Measurements from ENCODE around the gene TFAP2B.

TFAP2B gene

DNA sequence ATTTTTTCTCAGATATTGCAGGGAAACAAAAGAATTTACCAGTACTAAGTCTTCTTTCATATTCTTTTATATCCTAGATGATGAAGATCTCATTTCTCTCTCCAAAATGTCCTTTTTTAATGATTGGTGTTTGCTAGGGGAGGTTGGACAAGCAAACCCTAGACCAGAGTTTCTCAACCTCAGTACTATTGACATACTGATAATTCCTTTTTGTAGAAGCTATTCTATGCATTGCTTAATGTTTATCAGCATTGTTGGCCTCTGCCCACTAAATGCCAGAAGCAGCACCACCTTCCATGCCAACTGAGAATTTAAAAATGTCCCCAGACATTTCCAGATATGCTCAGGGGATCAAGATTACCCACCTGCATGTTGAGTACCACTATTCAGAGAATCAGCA lies 14.4 kb upstream of the TFAP2B start:
- Histone ChIP-seq H3K27me3 (replicated peaks in 2 of 5; ENCODE audit: control insufficient read depth in 4 of 5, insufficient read depth in 5 of 5, low read length in 4 of 5) (peaks cover 0 to 6% (median 4%) of the 10 kb centered on the region in 5 experiments), H3K4me1 (ENCODE audit: control extremely low read depth in 1 of 4, control insufficient read depth in 4 of 4, insufficient read depth in 4 of 4, low read length in 3 of 4) (no peaks in the 10 kb centered on the region), H3K4me3 (ENCODE audit: control insufficient read depth in 1 of 7, extremely low read depth in 1 of 7, insufficient read depth in 4 of 7, low read depth in 2 of 7, low read length in 6 of 7) (no peak overlapping the region), H3K9me3 (ENCODE audit: control extremely low read depth in 1 of 5, control insufficient read depth in 4 of 5, insufficient read depth in 2 of 5, low read depth in 1 of 5, low read length in 4 of 5) (no peaks in the 10 kb centered on the region), H3K36me3 (ENCODE audit: control insufficient read depth in 4 of 4, insufficient read depth in 4 of 4, low read length in 3 of 4) (no peaks in the 10 kb centered on the region), H3K27ac (ENCODE audit: insufficient read depth in 1 of 2, low read depth in 1 of 2, low read length in 2 of 2, poor library complexity in 1 of 2, severe bottlenecking in 2 of 2) (no peak overlapping the region)
- DNase-seq: no peak
- CTCF ChIA-PET: no interaction called here
- POLR2A ChIA-PET: no interaction called here

DNA sequence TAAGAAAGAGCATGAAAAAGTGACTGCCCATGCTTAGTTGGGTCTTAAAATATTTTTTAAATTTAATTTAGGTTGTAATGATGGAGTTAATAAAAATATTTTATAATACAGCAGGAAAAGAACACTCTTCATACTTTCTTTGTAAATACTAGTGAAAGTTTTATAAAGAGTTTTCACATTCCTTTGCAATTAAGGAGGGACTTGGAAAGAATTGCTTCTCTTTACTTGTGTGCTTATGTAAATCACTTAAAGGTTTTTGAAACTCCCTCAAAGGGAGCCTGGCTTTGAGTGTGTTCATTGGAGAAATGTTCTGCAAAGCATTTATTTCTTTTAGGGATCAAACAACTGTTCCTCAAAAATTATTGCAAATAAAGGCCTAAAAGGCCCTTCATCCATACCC lies 11.6 kb upstream of the TFAP2B start:
- peaks cover 2 to 7% (median 4%) of the 10 kb centered on the region in 5 experiments for H3K27me3 ChIP-seq (replicated peaks in 2 of 5; ENCODE audit: control insufficient read depth in 4 of 5, insufficient read depth in 5 of 5, low read length in 4 of 5)
- no peaks in the 10 kb centered on the region for H3K4me1 ChIP-seq (ENCODE audit: control extremely low read depth in 1 of 4, control insufficient read depth in 4 of 4, insufficient read depth in 4 of 4, low read length in 3 of 4)
- ChIA-PET CTCF (no interaction called here), POLR2A (no interaction called here)
- no peak for DNase-seq
- H3K36me3 ChIP-seq (ENCODE audit: control insufficient read depth in 4 of 4, insufficient read depth in 4 of 4, low read length in 3 of 4): no peaks in the 10 kb centered on the region
- H3K9me3 ChIP-seq (ENCODE audit: control extremely low read depth in 1 of 5, control insufficient read depth in 4 of 5, insufficient read depth in 2 of 5, low read depth in 1 of 5, low read length in 4 of 5): no peaks in the 10 kb centered on the region
- no peak overlapping the region for H3K4me3 ChIP-seq (ENCODE audit: control insufficient read depth in 1 of 7, extremely low read depth in 1 of 7, insufficient read depth in 4 of 7, low read depth in 2 of 7, low read length in 6 of 7)
- no peak overlapping the region for H3K27ac ChIP-seq (ENCODE audit: insufficient read depth in 1 of 2, low read depth in 1 of 2, low read length in 2 of 2, poor library complexity in 1 of 2, severe bottlenecking in 2 of 2)

DNA sequence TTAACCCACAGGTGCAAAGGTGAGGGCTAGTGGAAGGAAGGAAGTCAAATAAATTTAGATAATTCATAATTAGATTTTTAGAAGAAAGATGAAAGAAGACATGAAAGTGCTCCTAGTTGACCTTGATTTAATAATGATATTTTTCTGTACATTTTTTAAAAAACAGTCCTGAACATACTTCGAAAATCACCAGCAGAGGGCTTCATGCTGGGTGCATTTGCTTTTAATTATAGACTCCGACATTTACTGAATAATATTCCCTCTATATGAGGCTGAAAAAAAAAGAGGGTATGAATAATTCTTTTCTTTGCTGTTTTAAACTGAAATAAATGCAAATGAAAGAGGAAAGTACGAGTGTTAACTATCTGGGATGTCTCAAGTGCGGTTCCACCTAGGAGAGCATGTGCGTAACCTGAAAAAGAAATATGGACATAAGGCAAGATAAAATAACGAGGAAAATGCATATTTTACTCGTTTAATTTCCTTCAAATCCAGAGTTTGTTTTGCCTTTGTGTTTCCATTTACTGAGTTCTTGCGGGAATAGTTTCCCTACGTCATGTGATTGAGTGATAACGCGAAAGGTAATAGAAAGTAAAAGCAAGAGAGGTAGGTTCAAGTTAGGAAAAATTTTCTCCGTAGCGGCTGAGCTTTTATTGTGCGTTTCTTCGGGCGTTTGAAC lies 3.1 kb upstream of the TFAP2B start:
- CTCF ChIA-PET: interaction anchor here (0.6 to 5.3 kb wide), 6 partner anchors 16 to 542 kb away, joined by 3 to 40 read pairs (median 3); no protein-coding TSS in a partner anchor
- H3K27ac ChIP-seq (ENCODE audit: insufficient read depth in 1 of 2, low read depth in 1 of 2, low read length in 2 of 2, poor library complexity in 1 of 2, severe bottlenecking in 2 of 2): no peak overlapping the region
- H3K36me3 ChIP-seq (ENCODE audit: control insufficient read depth in 4 of 4, insufficient read depth in 4 of 4, low read length in 3 of 4): no peaks in the 10 kb centered on the region
- POLR2A ChIA-PET: no interaction called here
- H3K9me3 ChIP-seq (ENCODE audit: control extremely low read depth in 1 of 5, control insufficient read depth in 4 of 5, insufficient read depth in 2 of 5, low read depth in 1 of 5, low read length in 4 of 5): no peaks in the 10 kb centered on the region
- peak in 2 of 3 donors; percentile 57 to 59 for DNase-seq
- H3K4me3 ChIP-seq (ENCODE audit: control insufficient read depth in 1 of 7, extremely low read depth in 1 of 7, insufficient read depth in 4 of 7, low read depth in 2 of 7, low read length in 6 of 7): peak overlapping the region in 6 of 7 experiments; percentile 61 to 94 (median 72)
- peaks cover 16 to 64% (median 32%) of the 10 kb centered on the region in 5 experiments for H3K27me3 ChIP-seq (replicated peaks in 2 of 5; ENCODE audit: control insufficient read depth in 4 of 5, insufficient read depth in 5 of 5, low read length in 4 of 5)
- H3K4me1 ChIP-seq (ENCODE audit: control extremely low read depth in 1 of 4, control insufficient read depth in 4 of 4, insufficient read depth in 4 of 4, low read length in 3 of 4): peaks cover 7 to 16% (median 12%) of the 10 kb centered on the region in 4 experiments
- WGBS (ENCODE audit: insufficient coverage): 4% methylated on average over 6 of the region's 16 CpGs

DNA sequence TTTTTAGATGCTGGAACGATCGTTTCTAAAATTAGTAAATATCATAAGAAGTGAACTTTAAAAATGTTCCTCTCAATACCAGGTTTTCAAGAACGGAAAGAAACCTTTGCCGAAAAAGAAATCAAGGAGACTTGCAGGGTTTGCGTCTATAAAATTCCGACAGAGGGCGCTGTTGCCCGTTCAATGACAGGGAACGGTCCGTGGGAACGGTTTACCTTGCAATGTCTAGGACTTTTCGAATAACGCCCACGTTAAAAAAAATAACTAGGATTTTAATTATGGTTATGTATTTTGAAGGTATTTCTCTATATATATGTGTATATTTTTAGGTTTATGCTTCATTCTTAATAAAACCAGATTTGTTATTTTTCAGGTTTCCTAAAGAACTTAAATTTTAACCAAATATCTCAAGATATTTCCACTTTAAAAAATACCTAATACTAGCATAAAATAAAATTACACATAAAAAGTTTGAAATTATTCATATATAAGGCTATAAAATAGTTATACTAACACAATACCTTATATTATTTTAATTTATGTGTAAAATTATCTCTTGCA lies 2.5 kb upstream of the TFAP2B start:
- peak overlapping the region in 6 of 7 experiments; percentile 61 to 94 (median 72) for H3K4me3 ChIP-seq (ENCODE audit: control insufficient read depth in 1 of 7, extremely low read depth in 1 of 7, insufficient read depth in 4 of 7, low read depth in 2 of 7, low read length in 6 of 7)
- H3K4me1 ChIP-seq (ENCODE audit: control extremely low read depth in 1 of 4, control insufficient read depth in 4 of 4, insufficient read depth in 4 of 4, low read length in 3 of 4): peaks cover 7 to 16% (median 12%) of the 10 kb centered on the region in 4 experiments
- DNase-seq: peak; percentile 75 to 79 (median 79)
- H3K27me3 ChIP-seq (replicated peaks in 2 of 5; ENCODE audit: control insufficient read depth in 4 of 5, insufficient read depth in 5 of 5, low read length in 4 of 5): peaks cover 19 to 71% (median 37%) of the 10 kb centered on the region in 5 experiments
- CTCF ChIA-PET: interaction anchor here (0.6 to 5.3 kb wide), 7 partner anchors 15 to 541 kb away, joined by 3 to 40 read pairs (median 3); no protein-coding TSS in a partner anchor
- 0% methylated on average over 2 of the region's 14 CpGs for WGBS (ENCODE audit: insufficient coverage)
- POLR2A ChIA-PET: no interaction called here
- no peaks in the 10 kb centered on the region for H3K36me3 ChIP-seq (ENCODE audit: control insufficient read depth in 4 of 4, insufficient read depth in 4 of 4, low read length in 3 of 4)
- no peak overlapping the region for H3K27ac ChIP-seq (ENCODE audit: insufficient read depth in 1 of 2, low read depth in 1 of 2, low read length in 2 of 2, poor library complexity in 1 of 2, severe bottlenecking in 2 of 2)
- no peaks in the 10 kb centered on the region for H3K9me3 ChIP-seq (ENCODE audit: control extremely low read depth in 1 of 5, control insufficient read depth in 4 of 5, insufficient read depth in 2 of 5, low read depth in 1 of 5, low read length in 4 of 5)

DNA sequence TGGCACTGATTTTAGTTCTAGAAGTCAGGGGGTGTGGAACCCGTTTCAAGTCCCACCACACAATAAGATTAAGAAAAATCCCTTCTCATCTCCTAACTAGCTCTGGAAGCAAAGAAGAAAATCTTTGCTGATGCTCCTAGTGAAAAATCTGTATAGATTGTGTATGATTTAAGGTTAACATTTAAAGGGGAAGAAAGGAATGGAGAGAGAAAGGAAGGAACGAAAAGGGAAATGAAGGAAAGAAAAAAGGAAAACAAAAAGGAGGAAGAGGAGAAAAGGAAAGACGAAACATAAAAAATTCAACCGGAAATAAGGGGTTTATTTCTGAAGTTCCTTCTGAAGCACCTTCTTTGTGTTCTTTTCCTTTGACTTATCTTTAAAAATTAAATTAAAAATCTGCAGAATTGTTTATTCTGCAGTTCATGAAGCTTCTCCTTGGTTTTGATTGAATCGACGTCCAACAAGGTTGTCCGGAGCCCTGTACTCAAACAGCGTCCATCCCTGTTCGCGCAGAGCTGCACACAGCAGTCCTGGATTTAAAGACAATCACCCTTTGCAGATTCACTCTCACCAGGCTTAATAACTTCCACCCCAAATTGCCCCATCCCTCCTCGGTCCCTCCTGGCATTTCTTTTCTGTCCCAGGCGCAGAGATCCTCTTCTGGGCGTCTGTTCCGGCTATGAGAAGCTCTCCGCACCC lies 1.6 kb upstream of the TFAP2B start:
- Histone ChIP-seq H3K27me3 (replicated peaks in 2 of 5; ENCODE audit: control insufficient read depth in 4 of 5, insufficient read depth in 5 of 5, low read length in 4 of 5) (peaks cover 20 to 78% (median 42%) of the 10 kb centered on the region in 5 experiments), H3K4me3 (ENCODE audit: control insufficient read depth in 1 of 7, extremely low read depth in 1 of 7, insufficient read depth in 4 of 7, low read depth in 2 of 7, low read length in 6 of 7) (no peak overlapping the region), H3K9me3 (ENCODE audit: control extremely low read depth in 1 of 5, control insufficient read depth in 4 of 5, insufficient read depth in 2 of 5, low read depth in 1 of 5, low read length in 4 of 5) (no peaks in the 10 kb centered on the region), H3K4me1 (ENCODE audit: control extremely low read depth in 1 of 4, control insufficient read depth in 4 of 4, insufficient read depth in 4 of 4, low read length in 3 of 4) (peaks cover 7 to 16% (median 12%) of the 10 kb centered on the region in 4 experiments), H3K27ac (ENCODE audit: insufficient read depth in 1 of 2, low read depth in 1 of 2, low read length in 2 of 2, poor library complexity in 1 of 2, severe bottlenecking in 2 of 2) (no peak overlapping the region), H3K36me3 (ENCODE audit: control insufficient read depth in 4 of 4, insufficient read depth in 4 of 4, low read length in 3 of 4) (no peaks in the 10 kb centered on the region)
- ChIA-PET POLR2A (no interaction called here), CTCF (interaction anchor here (0.9 to 5.3 kb wide), 5 partner anchors 12 to 1145 kb away, joined by 3 to 40 read pairs (median 3); no protein-coding TSS in a partner anchor)
- WGBS (ENCODE audit: insufficient coverage): 15% methylated on average over 8 of the region's 15 CpGs
- DNase-seq: no peak

- 45% methylated on average over 1 of the region's 2 CpGs for WGBS (ENCODE audit: insufficient coverage)
- POLR2A ChIA-PET: no interaction called here
- H3K36me3 ChIP-seq (ENCODE audit: control insufficient read depth in 4 of 4, insufficient read depth in 4 of 4, low read length in 3 of 4): no peaks in the 10 kb centered on the region
- CTCF ChIA-PET: interaction anchor here (0.9 to 5.3 kb wide), 3 partner anchors 12 to 1144 kb away, joined by 3 to 40 read pairs (median 3); no protein-coding TSS in a partner anchor
- H3K9me3 ChIP-seq (ENCODE audit: control extremely low read depth in 1 of 5, control insufficient read depth in 4 of 5, insufficient read depth in 2 of 5, low read depth in 1 of 5, low read length in 4 of 5): no peaks in the 10 kb centered on the region
- no peak for DNase-seq
- peaks cover 25 to 83% (median 45%) of the 10 kb centered on the region in 5 experiments for H3K27me3 ChIP-seq (replicated peaks in 2 of 5; ENCODE audit: control insufficient read depth in 4 of 5, insufficient read depth in 5 of 5, low read length in 4 of 5)
- no peak overlapping the region for H3K4me3 ChIP-seq (ENCODE audit: control insufficient read depth in 1 of 7, extremely low read depth in 1 of 7, insufficient read depth in 4 of 7, low read depth in 2 of 7, low read length in 6 of 7)
- H3K27ac ChIP-seq (ENCODE audit: insufficient read depth in 1 of 2, low read depth in 1 of 2, low read length in 2 of 2, poor library complexity in 1 of 2, severe bottlenecking in 2 of 2): no peak overlapping the region
- H3K4me1 ChIP-seq (ENCODE audit: control extremely low read depth in 1 of 4, control insufficient read depth in 4 of 4, insufficient read depth in 4 of 4, low read length in 3 of 4): peaks cover 7 to 16% (median 12%) of the 10 kb centered on the region in 4 experiments
These were observed 1.1 kb upstream of the TFAP2B start for GRCh38 chr6:50817646-50817950.

GRCh38 chr6:50818020-50818419 lies 651 bp upstream of the TFAP2B start:
- H3K27me3 ChIP-seq (replicated peaks in 2 of 5; ENCODE audit: control insufficient read depth in 4 of 5, insufficient read depth in 5 of 5, low read length in 4 of 5): peaks cover 27 to 83% (median 49%) of the 10 kb centered on the region in 5 experiments
- no CpG with 5 or more reads among the region's 6 CpGs for WGBS (ENCODE audit: insufficient coverage)
- POLR2A ChIA-PET: interaction anchor here (1.3 kb wide), 1 partner anchor 11 kb away, joined by 4 read pairs; no protein-coding TSS in a partner anchor

More at GRCh38 chr6:50818020-50818419, 651 bp upstream of the TFAP2B start:
- Histone ChIP-seq H3K27ac (ENCODE audit: insufficient read depth in 1 of 2, low read depth in 1 of 2, low read length in 2 of 2, poor library complexity in 1 of 2, severe bottlenecking in 2 of 2) (no peak overlapping the region), H3K9me3 (ENCODE audit: control extremely low read depth in 1 of 5, control insufficient read depth in 4 of 5, insufficient read depth in 2 of 5, low read depth in 1 of 5, low read length in 4 of 5) (no peaks in the 10 kb centered on the region), H3K4me3 (ENCODE audit: control insufficient read depth in 1 of 7, extremely low read depth in 1 of 7, insufficient read depth in 4 of 7, low read depth in 2 of 7, low read length in 6 of 7) (no peak overlapping the region), H3K36me3 (ENCODE audit: control insufficient read depth in 4 of 4, insufficient read depth in 4 of 4, low read length in 3 of 4) (no peaks in the 10 kb centered on the region), H3K4me1 (ENCODE audit: control extremely low read depth in 1 of 4, control insufficient read depth in 4 of 4, insufficient read depth in 4 of 4, low read length in 3 of 4) (peaks cover 7 to 16% (median 12%) of the 10 kb centered on the region in 4 experiments)
- CTCF ChIA-PET: interaction anchor here (0.7 to 5.3 kb wide), 4 partner anchors 11 to 1037 kb away, joined by 3 to 40 read pairs (median 3); no protein-coding TSS in a partner anchor
- DNase-seq: no peak
